HG02870 (cell line): Measurements from ENCODE around the gene SIRT3.

Experiments used
- ATAC-seq: cut with Tn5 transposase; IDR thresholded peaks from one replicate; pipeline ENCODE4 v1.9.1; 2021; ENCODE audit warnings: mild to moderate bottlenecking, moderate library complexity; ENCODE audit not compliant: unreplicated experiment

The SIRT3 gene

GRCh38 chr11:271319-271715 is 35.2 kb upstream of the SIRT3 start:
- ATAC-seq: no peak

- ATAC-seq: no peak
Measured at GRCh38 chr11:270451-271318, 34.5 kb upstream of the SIRT3 start.

- peak; percentile 74 for ATAC-seq
Measured at GRCh38 chr11:269146-269890, 33.2 kb upstream of the SIRT3 start.

GRCh38 chr11:268716-269145 is 32.6 kb upstream of the SIRT3 start:
- peak; percentile 33 for ATAC-seq

- ATAC-seq: no peak
Measured at GRCh38 chr11:267491-267994, 31.4 kb upstream of the SIRT3 start.

- no peak for ATAC-seq
Measured at GRCh38 chr11:266676-267439, 30.7 kb upstream of the SIRT3 start.

GRCh38 chr11:261624-262023 is 25.5 kb upstream of the SIRT3 start:
- ATAC-seq: no peak

- no peak for ATAC-seq
Measured at GRCh38 chr11:259413-259812, 23.3 kb upstream of the SIRT3 start.

- no peak for ATAC-seq
Measured at GRCh38 chr11:257766-258493, 21.8 kb upstream of the SIRT3 start.

GRCh38 chr11:256952-257737 is 21.0 kb upstream of the SIRT3 start:
- no peak for ATAC-seq

- ATAC-seq: no peak
Measured at GRCh38 chr11:255816-256215, 19.7 kb upstream of the SIRT3 start.

- no peak for ATAC-seq
Measured at GRCh38 chr11:255176-255575, 19.0 kb upstream of the SIRT3 start.

- no peak for ATAC-seq
Measured at GRCh38 chr11:253886-254270, 17.7 kb upstream of the SIRT3 start.

GRCh38 chr11:253160-253885 is 17.2 kb upstream of the SIRT3 start:
- ATAC-seq: no peak

GRCh38 chr11:252666-253065 is 16.5 kb upstream of the SIRT3 start:
- no peak for ATAC-seq

GRCh38 chr11:251550-251949 is 15.4 kb upstream of the SIRT3 start:
- ATAC-seq: no peak

- no peak for ATAC-seq
Measured at GRCh38 chr11:250740-251299, 14.7 kb upstream of the SIRT3 start.

GRCh38 chr11:250274-250673 is 14.1 kb upstream of the SIRT3 start:
- no peak for ATAC-seq

GRCh38 chr11:249062-249461 is 12.9 kb upstream of the SIRT3 start:
- no peak for ATAC-seq
